Measurements from ENCODE around the gene LRRC56.

GRCh38 chr11:514606-515005, 22.7 kb upstream of the LRRC56 start:
- no peak for TF ChIP-seq CTCF (IDR thresholded peaks at IDR 0.05)
- TF ChIP-seq POLR2A (IDR thresholded peaks at IDR 0.05): no peak

Measured in heart left ventricle (tissue), 13 donors.